HG02759 (cell line): ENCODE data around the gene MIEF1.
"Not testable (repeated sequence)": the region's sequence is repeated elsewhere in the genome, so short reads cannot be mapped to it uniquely, and the experiment has no call there.

ENCODE experiments used
- ATAC-seq: cut with Tn5 transposase; IDR thresholded peaks from one replicate; pipeline ENCODE4 v1.9.1; 2021; ENCODE audit warnings: mild to moderate bottlenecking, moderate library complexity; ENCODE audit not compliant: unreplicated experiment

The MIEF1 gene

GRCh38 chr22:39489094-39490068 is 12.7 kb upstream of the MIEF1 start:
- no peak for ATAC-seq

DNA sequence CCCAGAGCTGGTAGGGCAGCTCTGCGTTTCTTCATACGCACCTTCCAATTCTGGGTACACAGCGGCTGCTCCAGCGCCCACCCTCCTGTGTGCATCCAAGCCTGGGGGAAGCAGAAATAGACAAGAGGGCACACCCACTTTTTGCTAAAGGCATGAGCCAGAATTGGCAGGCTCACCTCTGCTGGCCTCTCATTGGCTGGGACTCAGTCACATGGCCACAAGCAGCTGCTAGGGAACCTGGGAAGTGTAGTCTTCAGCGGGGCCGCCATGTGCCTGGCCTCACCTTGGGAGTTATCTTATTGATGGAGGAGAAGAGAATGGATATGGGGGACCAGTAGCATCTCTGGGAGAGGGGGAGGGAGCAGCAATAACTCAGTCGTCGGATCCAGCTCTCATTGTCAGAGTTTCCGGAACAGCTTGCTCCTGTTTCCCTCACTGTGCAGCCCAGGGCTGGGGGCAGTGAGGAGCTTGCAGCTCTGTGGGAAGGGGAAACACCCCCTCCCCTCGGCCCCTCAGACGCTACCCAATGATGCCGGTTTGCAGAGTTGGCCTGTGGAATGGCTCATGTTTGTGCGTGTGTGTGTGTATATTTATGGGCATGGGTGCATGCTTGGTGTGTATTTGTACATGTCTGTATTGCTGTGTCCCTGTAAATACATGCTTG is 11.8 kb upstream of the MIEF1 start:
- ATAC-seq = peak; percentile 76

DNA sequence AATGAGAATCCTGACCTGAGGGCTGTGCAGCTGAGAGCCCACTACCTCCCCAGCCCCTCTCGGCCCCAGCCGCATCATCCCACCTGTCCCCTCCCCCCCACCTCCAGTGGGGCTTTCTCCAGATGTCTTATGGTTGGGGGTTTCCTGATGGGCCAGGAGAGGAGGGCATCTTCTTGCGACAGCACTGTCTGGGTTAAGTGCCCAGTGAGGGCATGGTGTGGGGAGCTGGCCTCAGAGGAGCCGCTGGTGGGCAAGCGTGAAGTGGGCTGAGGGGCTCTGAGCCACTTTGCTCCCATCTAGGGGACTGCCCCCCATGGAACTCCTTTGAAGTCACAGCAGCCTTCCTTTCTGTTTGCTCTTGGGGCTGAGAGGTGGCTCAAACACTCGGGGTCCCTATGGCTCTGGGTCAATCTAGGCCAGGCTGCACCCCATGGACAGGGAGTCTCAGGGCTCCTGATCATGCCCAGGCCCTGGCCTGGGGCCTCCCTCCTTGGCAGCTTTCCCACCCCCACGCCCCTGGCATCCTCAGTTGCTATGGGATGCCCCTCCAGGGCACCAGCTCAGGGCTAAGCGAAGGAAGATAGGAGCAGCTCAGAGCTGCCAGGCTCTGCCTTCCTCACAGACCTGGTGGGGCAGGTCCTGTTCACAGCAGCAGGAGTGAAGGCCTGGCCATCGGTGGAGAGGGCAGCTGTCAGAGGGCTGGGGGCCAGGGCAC is 11.0 kb upstream of the MIEF1 start:
- no peak for ATAC-seq

GRCh38 chr22:39491696-39492095 is 10.4 kb upstream of the MIEF1 start:
- ATAC-seq = no peak

GRCh38 chr22:39492186-39492585 is 9.9 kb upstream of the MIEF1 start:
- ATAC-seq = no peak

GRCh38 chr22:39493759-39494158 is 8.3 kb upstream of the MIEF1 start:
- no peak for ATAC-seq

DNA sequence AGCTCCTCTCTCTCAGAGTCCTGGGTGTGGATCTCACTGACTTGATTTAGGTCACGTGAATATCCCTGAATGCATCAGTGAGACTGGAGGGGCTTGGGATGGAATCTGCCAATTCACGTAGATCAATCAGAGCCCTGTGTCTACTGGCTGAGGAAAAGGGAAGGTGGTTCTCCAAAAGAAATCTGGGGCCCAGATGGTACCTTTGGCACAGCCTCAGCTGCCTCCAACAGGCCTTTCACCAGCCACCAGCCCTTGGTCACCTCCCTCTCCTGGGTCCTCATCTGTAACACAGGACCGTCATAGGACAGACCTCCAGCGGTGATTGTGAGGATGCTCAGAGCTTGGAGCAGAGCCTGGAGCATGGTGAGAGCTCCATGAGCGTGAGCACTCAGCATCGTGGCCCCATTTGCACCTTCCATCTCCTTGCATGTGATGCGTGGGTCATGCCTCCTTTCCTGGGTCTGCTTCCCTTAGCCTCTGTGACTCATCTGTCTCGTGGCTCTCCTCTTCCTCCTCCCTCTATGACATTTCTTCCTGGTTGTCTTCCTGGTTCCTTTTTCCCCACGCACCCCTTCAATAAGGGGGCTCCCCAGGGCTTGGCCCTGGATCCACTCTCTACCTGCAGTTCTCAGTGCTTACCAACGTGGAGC is 7.5 kb upstream of the MIEF1 start:
- no peak for ATAC-seq

DNA sequence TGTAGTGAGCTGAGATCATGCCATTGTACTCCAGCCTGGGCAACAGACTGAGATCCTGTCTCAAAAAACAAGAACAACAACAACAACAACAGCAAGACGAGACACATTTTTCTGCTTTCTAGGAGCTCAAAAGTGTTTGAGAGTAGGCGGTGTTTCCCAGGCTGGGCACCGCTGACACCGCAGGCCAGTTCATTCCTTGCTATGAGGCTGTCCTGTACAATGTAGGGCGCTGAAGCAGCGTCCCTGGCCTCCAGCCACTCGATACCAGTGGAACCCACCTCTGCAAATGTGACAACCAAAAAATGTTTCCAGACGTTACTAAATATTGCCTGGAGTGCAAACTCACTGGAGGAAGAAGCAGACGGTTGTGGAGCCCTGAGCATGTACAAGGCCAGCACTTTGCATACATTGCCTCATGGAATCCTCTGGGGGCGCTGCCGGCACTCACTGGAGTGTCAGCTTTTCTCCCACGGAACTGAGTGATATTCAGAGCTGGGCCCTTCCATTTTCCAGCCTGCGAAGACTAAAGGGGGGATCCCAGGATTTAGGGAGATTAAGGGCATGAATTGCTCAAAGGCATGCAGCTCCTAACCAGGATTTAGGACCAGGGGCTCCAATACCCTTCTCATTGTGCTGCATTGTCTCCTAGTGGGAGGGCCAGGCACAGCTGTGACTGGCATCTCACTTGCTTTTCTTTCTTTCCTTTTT is 5.8 kb upstream of the MIEF1 start:
- ATAC-seq = no peak

- ATAC-seq = no peak
These were observed 4.7 kb upstream of the MIEF1 start for GRCh38 chr22:39497429-39497828.

GRCh38 chr22:39498368-39498767 is 3.7 kb upstream of the MIEF1 start:
- ATAC-seq = no peak

- no peak for ATAC-seq
These were observed 3.3 kb upstream of the MIEF1 start for GRCh38 chr22:39498802-39499201.

- ATAC-seq = no peak
These were observed 2.0 kb upstream of the MIEF1 start for GRCh38 chr22:39500101-39500500.

DNA sequence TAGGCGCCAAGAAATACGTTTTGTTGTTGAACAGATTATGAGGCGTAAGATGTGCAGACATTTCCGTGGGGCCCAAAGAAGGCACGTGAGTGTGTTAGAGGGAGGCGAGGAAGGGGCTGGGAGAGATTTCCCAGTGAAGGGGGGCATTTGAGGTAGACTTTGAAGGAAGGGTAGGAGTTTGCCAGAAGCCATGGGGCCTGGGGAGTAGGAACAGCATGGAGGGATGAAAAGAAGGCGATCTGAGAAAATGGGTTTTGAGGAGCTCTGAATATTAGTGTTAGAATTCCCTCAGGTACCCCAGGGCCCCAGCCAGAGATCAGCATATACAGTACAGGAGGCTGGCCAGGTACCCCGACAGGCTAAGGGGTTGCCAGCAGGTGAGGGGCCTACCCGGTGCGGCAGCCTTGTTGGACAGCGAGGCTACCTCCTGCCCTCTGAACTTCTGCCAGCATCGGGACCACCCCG is 414 bp upstream of the MIEF1 start:
- no peak for ATAC-seq

DNA sequence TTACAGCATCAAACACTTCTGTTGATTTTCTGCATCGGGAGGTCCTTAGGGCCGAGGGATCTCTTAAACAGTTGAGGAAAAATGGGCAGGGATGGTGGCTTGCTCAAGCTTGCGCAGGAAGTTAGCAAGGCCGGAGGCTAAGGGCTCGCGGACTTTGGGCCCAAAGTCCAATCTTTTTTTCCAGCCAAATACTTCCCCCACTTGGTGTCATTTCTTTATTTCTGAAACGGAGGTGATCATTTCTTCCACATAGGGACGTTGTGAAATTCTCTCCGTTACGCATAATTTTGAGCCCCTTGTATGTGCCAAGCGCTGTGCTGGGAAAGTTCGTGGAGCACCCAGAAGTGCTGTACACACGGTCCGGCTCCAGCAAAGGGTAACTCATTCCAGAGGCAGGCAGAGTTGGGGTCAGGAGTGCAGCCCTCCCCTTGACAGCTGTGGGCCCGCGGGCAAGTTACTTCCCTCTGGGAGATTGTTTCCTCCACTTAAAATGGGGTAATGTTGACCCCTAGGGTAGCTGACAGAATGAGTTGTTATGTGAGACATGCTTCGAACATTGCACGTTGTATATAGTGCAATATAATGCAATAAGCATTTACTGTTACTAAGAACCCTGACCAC is 809 bp downstream of the MIEF1 start:
- peak; percentile 3 for ATAC-seq

DNA sequence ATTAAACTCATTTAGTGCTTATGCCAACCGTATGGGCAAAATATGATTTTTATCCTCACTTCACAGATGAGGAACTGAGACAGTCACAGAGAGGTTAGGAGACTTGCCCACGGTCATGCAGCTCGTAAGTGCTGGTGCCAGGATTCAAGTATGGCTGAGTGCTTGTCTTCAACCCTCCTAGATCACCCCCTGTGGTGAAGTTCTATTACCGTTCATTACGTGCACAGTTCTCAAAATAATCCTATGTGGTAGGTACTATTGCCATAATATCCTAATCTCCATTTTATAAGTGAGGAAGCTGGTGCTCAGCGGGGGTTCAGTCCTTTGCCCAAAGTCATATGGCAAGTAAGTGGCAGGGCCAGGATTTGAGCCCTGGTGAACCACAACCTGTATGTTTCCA is 1.5 kb downstream of the MIEF1 start:
- no peak for ATAC-seq

- no peak for ATAC-seq
These were observed 2.0 kb downstream of the MIEF1 start for GRCh38 chr22:39504071-39504470.

GRCh38 chr22:39507021-39507420 is 4.9 kb downstream of the MIEF1 start:
- not testable (repeated sequence) for ATAC-seq

GRCh38 chr22:39508393-39508792 is 6.3 kb downstream of the MIEF1 start:
- ATAC-seq = no peak

DNA sequence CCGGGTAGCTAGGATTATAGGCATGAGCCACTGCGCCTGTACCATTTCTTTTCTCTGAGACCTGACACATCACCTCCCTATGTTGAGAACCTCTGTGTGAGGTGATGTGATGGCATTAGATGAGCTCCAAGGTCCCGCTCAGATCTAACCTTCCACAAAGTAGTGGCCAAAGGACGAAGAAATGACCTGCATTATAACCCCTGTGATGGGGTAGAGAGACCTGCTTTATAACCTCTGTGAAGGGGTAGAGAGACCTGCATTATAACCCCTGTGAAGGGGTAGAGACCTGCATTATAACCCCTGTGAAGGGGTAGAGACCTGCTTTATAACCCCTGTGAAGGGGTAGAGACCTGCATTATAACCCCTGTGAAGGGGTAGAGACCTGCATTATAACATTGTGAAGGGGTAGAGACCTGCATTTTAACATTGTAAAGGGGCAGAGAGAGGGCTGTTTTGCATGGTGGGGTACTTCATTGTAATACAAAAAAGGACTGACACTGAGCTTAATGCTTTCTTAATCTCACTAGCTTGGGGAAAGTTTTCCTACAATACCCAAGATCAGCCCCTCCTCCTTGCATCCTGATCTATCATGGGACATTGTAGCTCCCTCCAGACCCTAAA is 8.5 kb downstream of the MIEF1 start:
- ATAC-seq = no peak
